Nephron (organoid): ENCODE data around the gene PLEKHA3.
"Not testable (repeated sequence)": the region's sequence is repeated elsewhere in the genome, so short reads cannot be mapped to it uniquely, and the experiment has no call there.

ENCODE experiments used
- H3K27ac Mint-ChIP-seq, 3 experiments: 2 replicates each; pipeline ENCODE4 v1.8.0; 2020; ENCODE audit warnings: mixed read lengths in 3 of 3, mild to moderate bottlenecking in 2 of 3, moderate library complexity in 1 of 3
- H3K27me3 Mint-ChIP-seq: 2 replicates; pipeline ENCODE4 v1.8.0; 2021; ENCODE audit warnings: low read depth, mild to moderate bottlenecking, moderate library complexity, mixed read lengths
- H3K36me3 Mint-ChIP-seq: 2 replicates; pipeline ENCODE4 v1.8.0; 2020; ENCODE audit warnings: low read depth, mixed read lengths
- H3K4me1 Mint-ChIP-seq: 2 replicates; pipeline ENCODE4 v1.8.0; 2020; ENCODE audit warnings: mixed read lengths
- H3K4me3 Mint-ChIP-seq, 3 experiments: 2 replicates each; pipeline ENCODE4 v1.8.0; 2020; ENCODE audit warnings: mild to moderate bottlenecking in 3 of 3, mixed read lengths in 3 of 3, moderate library complexity in 2 of 3
- H3K9me3 Mint-ChIP-seq: 2 replicates; pipeline ENCODE4 v1.8.0; 2020; ENCODE audit warnings: mixed read lengths
- CTCF ChIP-seq, 3 experiments: fragments of 200-600 bp; sonication (generic); IDR thresholded peaks; one replicate each; pipeline ENCODE4 v1.5.0; 2021; ENCODE audit warnings: antibody characterized with exemption in 3 of 3; ENCODE audit not compliant: unreplicated experiment in 3 of 3

The PLEKHA3 gene

GRCh38 chr2:178457390-178457886 lies 22.8 kb upstream of the PLEKHA3 start:
- no peak for TF ChIP-seq CTCF (IDR thresholded peaks at IDR 0.05; ENCODE audit: unreplicated experiment in 3 of 3)
- no peaks in the 10 kb centered on the region for H3K9me3 Mint-ChIP-seq
- H3K36me3 Mint-ChIP-seq = no peaks in the 10 kb centered on the region
- H3K4me1 Mint-ChIP-seq = peaks cover 1% of the 10 kb centered on the region
- no peak overlapping the region for H3K4me3 Mint-ChIP-seq
- no peak overlapping the region for H3K27ac Mint-ChIP-seq
- H3K27me3 Mint-ChIP-seq = no peaks in the 10 kb centered on the region

GRCh38 chr2:178469219-178469849 lies 10.9 kb upstream of the PLEKHA3 start:
- H3K4me1 Mint-ChIP-seq = peaks cover 12% of the 10 kb centered on the region
- H3K27me3 Mint-ChIP-seq = no peaks in the 10 kb centered on the region
- no peak for TF ChIP-seq CTCF (IDR thresholded peaks at IDR 0.05; ENCODE audit: unreplicated experiment in 3 of 3)
- no peak overlapping the region for H3K4me3 Mint-ChIP-seq
- H3K27ac Mint-ChIP-seq = no peak overlapping the region
- no peaks in the 10 kb centered on the region for H3K9me3 Mint-ChIP-seq
- H3K36me3 Mint-ChIP-seq = peaks cover 28% of the 10 kb centered on the region

GRCh38 chr2:178471313-178471712 lies 8.9 kb upstream of the PLEKHA3 start:
- Mint-ChIP-seq H3K36me3 (peaks cover 27% of the 10 kb centered on the region), H3K4me1 (peaks cover 20% of the 10 kb centered on the region)
- H3K27ac Mint-ChIP-seq, H3K27me3 Mint-ChIP-seq, H3K9me3 Mint-ChIP-seq, H3K4me3 Mint-ChIP-seq: not testable (repeated sequence)

GRCh38 chr2:178473373-178473772 lies 6.9 kb upstream of the PLEKHA3 start:
- H3K4me1 Mint-ChIP-seq = peaks cover 33% of the 10 kb centered on the region
- H3K27me3 Mint-ChIP-seq = no peaks in the 10 kb centered on the region
- H3K27ac Mint-ChIP-seq = peak overlapping the region in 1 of 3 experiments; percentile 8
- TF ChIP-seq CTCF (IDR thresholded peaks at IDR 0.05; ENCODE audit: unreplicated experiment in 3 of 3) = no peak
- peak overlapping the region in 1 of 3 experiments; percentile 14 for H3K4me3 Mint-ChIP-seq
- peaks cover 14% of the 10 kb centered on the region for H3K36me3 Mint-ChIP-seq
- no peaks in the 10 kb centered on the region for H3K9me3 Mint-ChIP-seq

- H3K27me3 Mint-ChIP-seq = no peaks in the 10 kb centered on the region
- peaks cover 12% of the 10 kb centered on the region for H3K36me3 Mint-ChIP-seq
- no peaks in the 10 kb centered on the region for H3K9me3 Mint-ChIP-seq
- peak overlapping the region in 1 of 3 experiments; percentile 32 for H3K4me3 Mint-ChIP-seq
- H3K27ac Mint-ChIP-seq = no peak overlapping the region
- TF ChIP-seq CTCF (IDR thresholded peaks at IDR 0.05; ENCODE audit: unreplicated experiment in 3 of 3) = no peak
- H3K4me1 Mint-ChIP-seq = peaks cover 37% of the 10 kb centered on the region
Observed at GRCh38 chr2:178473931-178474330, 6.3 kb upstream of the PLEKHA3 start.

GRCh38 chr2:178474560-178474959 lies 5.7 kb upstream of the PLEKHA3 start:
- TF ChIP-seq CTCF (IDR thresholded peaks at IDR 0.05; ENCODE audit: unreplicated experiment in 3 of 3) = no peak
- Mint-ChIP-seq H3K36me3 (peaks cover 12% of the 10 kb centered on the region), H3K27me3 (no peaks in the 10 kb centered on the region), H3K27ac (no peak overlapping the region), H3K4me3 (no peak overlapping the region), H3K9me3 (no peaks in the 10 kb centered on the region), H3K4me1 (peaks cover 37% of the 10 kb centered on the region)
